GM10266 (cell line): ENCODE measurements around the gene GCLC.

Experiments used
- DNase-seq: peaks from one replicate; pipeline ENCODE4 v3.0.0; 2012; ENCODE audit errors: extremely low spot score
- TF ChIP-seq, protein P1 (sequence below): IDR thresholded peaks from 2 replicates; pipeline ENCODE4 v1.5.1; 2012; ENCODE audit warnings: mild to moderate bottlenecking, low read depth; ENCODE audit not compliant: control insufficient read depth, insufficient read depth; ENCODE audit errors: missing control alignments

Gene GCLC

DNA sequence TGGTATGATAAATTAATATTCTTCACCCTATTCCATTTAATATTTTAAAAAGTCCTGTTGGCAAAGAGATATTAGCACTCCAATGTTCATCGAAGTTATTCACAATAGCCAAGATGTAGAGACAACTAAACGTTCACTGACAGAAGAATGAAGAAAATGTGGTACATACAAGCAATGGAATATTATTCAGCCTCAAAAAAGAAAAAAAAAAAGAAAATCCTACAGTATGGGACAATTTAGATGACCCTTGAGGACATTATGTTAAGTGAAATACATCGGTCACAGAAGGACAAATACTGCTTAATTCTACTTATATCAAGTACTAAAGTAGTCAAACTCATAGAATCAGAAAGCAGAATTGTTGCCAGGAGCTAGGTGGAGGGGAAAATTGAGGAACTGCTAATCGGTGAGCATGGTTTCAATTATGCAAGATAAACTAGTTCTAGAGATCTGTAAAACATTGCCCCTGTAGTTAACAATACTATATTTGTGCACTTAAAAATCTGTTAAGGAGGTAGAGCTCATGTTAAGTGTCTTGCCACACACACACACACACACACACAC, 4.7 kb downstream of the GCLC start:
- DNase-seq: no peak
- TF ChIP-seq, protein P1, sequence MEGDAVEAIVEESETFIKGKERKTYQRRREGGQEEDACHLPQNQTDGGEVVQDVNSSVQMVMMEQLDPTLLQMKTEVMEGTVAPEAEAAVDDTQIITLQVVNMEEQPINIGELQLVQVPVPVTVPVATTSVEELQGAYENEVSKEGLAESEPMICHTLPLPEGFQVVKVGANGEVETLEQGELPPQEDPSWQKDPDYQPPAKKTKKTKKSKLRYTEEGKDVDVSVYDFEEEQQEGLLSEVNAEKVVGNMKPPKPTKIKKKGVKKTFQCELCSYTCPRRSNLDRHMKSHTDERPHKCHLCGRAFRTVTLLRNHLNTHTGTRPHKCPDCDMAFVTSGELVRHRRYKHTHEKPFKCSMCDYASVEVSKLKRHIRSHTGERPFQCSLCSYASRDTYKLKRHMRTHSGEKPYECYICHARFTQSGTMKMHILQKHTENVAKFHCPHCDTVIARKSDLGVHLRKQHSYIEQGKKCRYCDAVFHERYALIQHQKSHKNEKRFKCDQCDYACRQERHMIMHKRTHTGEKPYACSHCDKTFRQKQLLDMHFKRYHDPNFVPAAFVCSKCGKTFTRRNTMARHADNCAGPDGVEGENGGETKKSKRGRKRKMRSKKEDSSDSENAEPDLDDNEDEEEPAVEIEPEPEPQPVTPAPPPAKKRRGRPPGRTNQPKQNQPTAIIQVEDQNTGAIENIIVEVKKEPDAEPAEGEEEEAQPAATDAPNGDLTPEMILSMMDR: no peak

DNA sequence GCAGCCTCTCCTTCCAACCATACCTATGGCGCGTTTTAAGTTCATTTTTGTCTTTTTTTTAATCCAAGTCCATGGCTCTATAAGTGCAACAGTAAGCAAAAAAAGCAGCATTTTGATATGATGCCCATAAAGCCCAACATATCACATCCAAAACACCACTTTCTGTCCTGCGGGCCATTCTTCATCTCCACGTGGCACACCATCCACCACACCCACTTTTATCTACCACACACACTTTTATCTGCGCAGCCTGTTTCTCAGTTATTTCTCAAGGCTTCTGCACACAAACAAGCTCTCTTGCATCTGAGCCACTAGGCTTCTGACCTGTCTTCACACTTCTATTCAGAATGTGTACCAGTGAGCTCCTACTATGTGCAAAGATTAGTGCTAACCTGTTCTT, 5.3 kb downstream of the GCLC start:
- DNase-seq: no peak
- TF ChIP-seq, protein P1: no peak

DNA sequence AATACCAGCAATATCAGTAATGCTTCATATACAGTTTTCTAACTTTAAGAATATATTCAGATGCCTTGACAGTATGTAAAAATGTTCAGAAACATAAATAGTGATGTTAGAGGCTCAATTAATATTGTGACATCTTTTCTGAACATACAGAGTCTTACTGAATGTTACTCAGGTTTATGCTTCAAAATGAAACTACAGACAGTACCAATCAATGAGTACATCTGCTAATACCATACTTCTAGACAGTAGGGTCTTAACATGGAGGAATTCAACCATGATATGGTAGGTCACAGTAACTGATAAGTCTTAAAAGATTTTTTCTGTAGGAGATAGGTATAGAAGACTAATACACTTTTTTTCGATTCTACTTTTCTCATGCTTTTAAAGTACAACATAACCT, 8.3 kb downstream of the GCLC start:
- TF ChIP-seq, protein P1: no peak
- no peak for DNase-seq

DNA sequence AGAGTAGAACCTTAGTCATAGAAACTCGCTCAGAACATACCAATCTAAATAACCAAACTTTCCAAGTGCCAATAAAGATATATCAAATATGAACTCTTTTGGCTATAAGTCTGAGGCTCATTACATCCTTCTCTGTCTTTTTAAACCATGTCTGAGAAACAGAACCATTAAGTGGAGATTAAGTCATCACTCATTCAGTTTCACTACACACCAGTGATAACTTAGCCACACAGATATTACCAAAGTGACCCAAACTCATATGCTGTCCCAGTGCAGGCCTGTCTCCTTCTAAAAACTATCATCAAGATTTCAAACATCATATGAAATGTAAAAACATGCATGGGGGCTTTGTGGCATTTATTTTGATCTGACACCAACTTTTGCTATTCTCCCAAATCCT, 12.0 kb downstream of the GCLC start:
- DNase-seq: no peak
- TF ChIP-seq, protein P1: no peak

DNA sequence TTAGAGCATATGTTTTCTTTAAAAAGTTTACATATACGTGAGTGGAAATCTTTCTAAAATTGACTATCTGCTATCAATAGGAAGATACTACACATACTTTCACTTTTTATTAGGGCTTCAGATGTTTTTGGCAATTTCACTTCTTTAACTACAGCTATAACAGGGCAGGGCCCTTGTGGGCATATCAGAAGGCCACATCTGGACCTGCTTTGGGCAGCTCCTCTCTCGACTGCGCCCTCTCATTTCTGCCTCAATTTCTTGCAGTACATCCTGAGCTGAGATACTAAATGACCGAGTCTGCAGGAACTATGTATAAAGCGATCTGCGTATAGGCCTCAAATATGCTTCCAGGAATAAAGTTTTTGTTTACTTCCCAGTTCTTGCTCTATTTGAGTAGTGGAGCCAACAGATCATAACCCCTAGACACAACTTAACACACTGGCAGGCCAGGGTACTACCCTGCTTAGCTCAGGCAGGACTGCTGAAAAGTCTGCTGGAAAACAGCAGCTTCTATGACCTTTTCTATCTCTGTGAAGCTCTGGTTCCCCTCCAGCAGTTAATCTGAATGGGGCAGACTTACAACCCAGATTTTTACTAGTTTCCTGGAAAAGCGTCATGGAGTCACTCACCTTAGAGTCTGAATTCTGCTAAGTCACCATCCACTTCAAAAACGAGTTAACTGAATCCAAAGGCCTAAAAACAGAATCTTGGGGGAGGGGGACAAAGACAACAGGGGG, 12.7 kb downstream of the GCLC start:
- no peak for DNase-seq
- TF ChIP-seq, protein P1: no peak

DNA sequence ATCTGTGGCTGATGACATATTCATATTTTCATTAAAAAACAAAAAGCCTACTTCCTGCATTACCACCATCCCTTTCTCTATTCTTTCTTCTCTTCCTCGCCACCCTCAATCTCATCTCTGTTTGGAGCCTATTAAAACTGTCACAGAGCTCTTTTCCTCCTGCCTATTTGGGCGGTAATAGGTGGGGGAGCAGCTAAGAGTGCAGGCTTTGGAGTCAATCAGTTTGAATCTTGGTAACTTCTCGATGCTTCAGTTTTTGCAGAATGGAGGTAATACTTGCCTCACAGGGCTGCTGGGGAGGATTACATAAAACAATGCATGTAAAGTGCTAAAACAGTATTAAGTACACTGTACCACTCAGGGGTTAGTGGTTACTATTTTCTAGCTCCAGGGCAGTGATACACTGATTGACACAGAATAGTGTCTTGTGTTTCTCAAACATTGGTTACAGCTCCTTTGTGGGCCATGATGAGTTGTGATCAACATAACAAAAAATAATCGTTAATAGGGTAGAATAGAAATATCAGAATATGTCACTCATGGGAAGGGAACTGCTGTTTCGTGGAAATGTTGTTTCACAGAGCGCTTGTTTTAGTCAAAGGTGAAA, 14.0 kb downstream of the GCLC start:
- DNase-seq: no peak

DNA sequence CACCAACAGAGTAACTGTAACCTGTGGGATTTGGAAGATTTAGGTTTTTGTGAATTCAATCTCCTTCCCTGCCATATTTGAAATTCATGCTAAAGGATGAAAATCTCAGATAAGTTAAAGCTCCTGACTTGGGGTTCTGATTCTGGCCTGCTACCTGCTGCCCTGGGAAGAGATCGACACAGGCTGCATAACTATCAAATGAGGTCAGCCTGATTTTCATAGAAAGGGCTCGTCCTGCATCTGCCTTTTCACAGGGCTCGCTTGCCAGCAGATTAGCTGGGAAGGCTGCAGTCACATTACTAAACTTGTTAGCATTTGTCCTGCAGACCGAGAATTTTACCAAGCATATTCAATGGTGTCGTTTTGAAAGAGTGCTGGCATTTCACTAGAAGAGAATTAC, 14.6 kb downstream of the GCLC start:
- no peak for DNase-seq
- TF ChIP-seq, protein P1: no peak

More for the DNA sequence above, 14.0 kb downstream of the GCLC start:
- TF ChIP-seq, protein P1: no peak
